Mucosa of rectum (tissue), 2 donors: ENCODE measurements around the gene LILRA6.
"Not testable (repeated sequence)": the region's sequence is repeated elsewhere in the genome, so short reads cannot be mapped to it uniquely, and the experiment has no call there.

Experiments
- H3K27ac ChIP-seq, 2 donors: one replicate each; pipeline ENCODE4 v1.7.0; 2013; ENCODE audit warnings: inconsistent platforms in 2 of 2, low read depth in 2 of 2, low read length in 2 of 2
- H3K27me3 ChIP-seq, 2 donors: one replicate each; pipeline ENCODE4 v1.7.0; 2013; ENCODE audit warnings: low read length in 2 of 2; ENCODE audit not compliant: control insufficient read depth in 2 of 2, insufficient read depth in 2 of 2
- H3K36me3 ChIP-seq, 2 donors: one replicate each; pipeline ENCODE4 v1.7.0; 2013; ENCODE audit warnings: low read length in 2 of 2; ENCODE audit not compliant: control insufficient read depth in 2 of 2, insufficient read depth in 2 of 2
- H3K4me1 ChIP-seq, 2 donors: one replicate each; pipeline ENCODE4 v1.7.0; 2013; ENCODE audit warnings: low read length in 2 of 2, mild to moderate bottlenecking in 1 of 2; ENCODE audit not compliant: control insufficient read depth in 2 of 2, insufficient read depth in 2 of 2
- H3K4me3 ChIP-seq, 2 donors: one replicate each; pipeline ENCODE4 v1.7.0; 2013; ENCODE audit warnings: low read length in 2 of 2
- H3K9ac ChIP-seq, 2 donors: one replicate each; pipeline ENCODE4 v1.7.0; 2013; ENCODE audit warnings: low read length in 2 of 2, low read depth in 1 of 2, mild to moderate bottlenecking in 1 of 2
- H3K9me3 ChIP-seq, 2 donors: one replicate each; pipeline ENCODE4 v1.7.0; 2013; ENCODE audit warnings: low read length in 2 of 2; ENCODE audit not compliant: control insufficient read depth in 2 of 2
- donor health status: healthy.
- donor health status: Normal muscosa, but diverticular disease.

Gene LILRA6

DNA sequence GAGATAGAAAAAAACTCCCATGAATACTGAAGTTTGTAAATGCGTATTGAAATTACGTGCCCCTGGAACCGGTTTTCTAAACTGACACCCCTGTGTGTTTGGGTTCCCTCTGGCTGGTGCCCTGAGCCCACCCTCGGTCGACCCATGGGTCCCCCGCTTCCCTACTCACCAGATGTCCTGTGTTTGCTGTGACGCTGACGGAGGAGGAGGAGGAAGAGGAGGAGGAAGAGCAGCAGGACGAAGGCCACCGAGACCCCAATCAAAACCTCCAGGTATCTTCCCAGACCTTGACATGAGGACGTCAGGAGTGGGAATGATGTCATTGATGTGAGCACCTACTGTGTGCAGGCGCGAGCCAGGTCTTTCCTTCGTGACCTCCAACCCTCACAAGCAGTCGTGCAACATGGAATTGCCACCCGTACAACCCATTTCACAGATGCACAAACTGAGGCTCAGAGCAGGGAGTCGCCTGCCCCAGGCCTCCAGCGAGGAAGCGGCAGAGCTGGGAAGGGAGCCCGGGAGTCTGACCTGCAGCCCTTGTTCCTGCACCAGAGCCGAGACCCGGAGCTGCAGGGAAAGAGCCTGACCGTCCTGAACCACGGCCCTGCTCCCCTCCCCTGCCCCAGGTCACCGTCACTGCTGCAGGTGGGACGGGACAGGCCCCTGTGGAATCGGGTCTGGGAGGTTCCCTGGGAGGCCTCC lies 23.5 kb downstream of the LILRA6 start:
- H3K9me3 ChIP-seq: no peaks in the 10 kb centered on the region
- no peak overlapping the region for H3K9ac ChIP-seq
- H3K27me3 ChIP-seq: no peaks in the 10 kb centered on the region
- H3K4me1 ChIP-seq: no peaks in the 10 kb centered on the region
- H3K36me3 ChIP-seq: no peaks in the 10 kb centered on the region
- H3K4me3 ChIP-seq: no peak overlapping the region
- H3K27ac ChIP-seq: no peak overlapping the region

DNA sequence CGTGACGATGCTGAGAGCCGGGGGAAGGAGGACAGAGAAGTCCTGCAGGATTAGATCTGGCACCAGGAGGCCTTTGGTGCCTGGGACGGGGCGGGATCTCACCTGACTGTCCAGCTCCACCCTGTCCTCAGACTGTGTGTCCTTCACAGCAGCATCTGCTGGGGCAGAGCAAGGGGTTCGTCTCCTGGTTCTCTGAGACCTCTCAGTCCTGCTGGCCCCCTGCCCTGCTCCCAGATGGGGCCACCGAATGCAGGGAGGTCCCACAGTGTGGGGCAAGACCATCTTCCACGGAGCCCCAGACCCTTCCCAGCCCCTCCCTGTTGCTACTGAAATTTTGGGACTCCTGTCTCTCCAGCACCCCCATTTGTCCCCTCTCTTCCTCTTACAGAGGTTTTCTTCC lies 24.3 kb downstream of the LILRA6 start:
- no peak overlapping the region for H3K9ac ChIP-seq
- H3K4me1 ChIP-seq: no peaks in the 10 kb centered on the region
- no peaks in the 10 kb centered on the region for H3K9me3 ChIP-seq
- H3K4me3 ChIP-seq: no peak overlapping the region
- H3K27ac ChIP-seq: no peak overlapping the region
- no peaks in the 10 kb centered on the region for H3K27me3 ChIP-seq
- H3K36me3 ChIP-seq: no peaks in the 10 kb centered on the region

DNA sequence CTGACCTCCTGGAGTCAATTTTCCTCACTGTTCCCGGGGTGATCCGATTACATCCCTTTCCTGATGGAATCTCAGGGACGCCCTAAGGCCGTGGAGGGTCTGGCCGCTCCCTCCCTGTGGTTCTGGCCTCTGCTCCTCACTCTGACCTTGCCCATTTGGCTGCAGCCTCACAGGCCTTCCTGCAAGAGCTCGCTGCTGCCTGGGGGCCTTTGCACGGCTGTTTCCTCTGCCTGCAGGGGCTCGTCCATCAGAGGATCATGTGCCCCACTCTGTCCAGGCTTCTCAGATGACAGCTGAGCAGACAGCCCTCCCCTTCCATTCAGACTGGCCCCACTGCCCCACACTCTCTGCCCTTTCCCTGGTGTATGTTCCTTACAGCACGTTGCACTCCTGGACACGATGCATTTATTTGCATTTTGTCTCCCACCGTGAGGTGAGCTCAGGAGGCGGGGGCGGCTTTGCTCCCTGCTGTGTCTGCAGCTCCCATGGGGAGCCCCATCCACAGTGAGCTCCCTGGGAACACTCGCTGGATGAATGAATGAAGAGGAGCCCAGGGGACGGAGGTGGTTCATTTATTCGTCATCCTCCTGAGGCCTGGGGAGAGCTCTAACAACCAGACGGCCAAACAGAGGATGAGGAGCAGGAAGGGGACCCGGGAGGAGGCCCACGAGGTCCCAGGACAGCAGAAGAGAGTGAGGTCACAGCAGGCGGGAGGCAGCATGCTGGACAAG lies 24.9 kb downstream of the LILRA6 start:
- H3K27ac ChIP-seq, H3K36me3 ChIP-seq, H3K9me3 ChIP-seq: not testable (repeated sequence)

DNA sequence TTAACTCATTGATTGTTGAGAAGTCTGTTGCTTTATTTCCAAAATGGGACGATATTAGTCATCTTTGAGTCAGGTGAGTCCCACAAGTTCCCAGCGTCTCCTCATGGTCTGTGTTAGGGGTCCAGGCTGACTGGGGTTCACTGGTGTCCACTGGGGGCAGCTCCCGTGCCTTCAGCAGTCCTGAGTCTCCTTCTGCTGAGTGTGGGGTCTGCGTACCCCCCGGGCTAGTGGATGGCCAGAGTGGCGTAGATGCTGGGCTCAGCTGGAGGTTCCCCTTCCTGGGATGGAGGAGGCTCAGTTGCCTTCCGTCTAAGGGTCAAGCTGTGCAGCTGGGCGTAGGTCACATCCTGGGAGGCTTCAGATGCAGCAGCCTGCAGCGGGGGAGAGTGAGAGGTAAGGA lies 25.7 kb downstream of the LILRA6 start:
- H3K36me3 ChIP-seq: no peaks in the 10 kb centered on the region
- no peaks in the 10 kb centered on the region for H3K27me3 ChIP-seq
- H3K4me1 ChIP-seq: no peaks in the 10 kb centered on the region
- H3K27ac ChIP-seq: no peak overlapping the region
- no peak overlapping the region for H3K4me3 ChIP-seq
- H3K9me3 ChIP-seq: no peaks in the 10 kb centered on the region
- no peak overlapping the region for H3K9ac ChIP-seq

More for the DNA sequence above, 24.9 kb downstream of the LILRA6 start:
- not testable (repeated sequence) for H3K4me1 ChIP-seq, H3K9ac ChIP-seq, H3K4me3 ChIP-seq, H3K27me3 ChIP-seq

DNA sequence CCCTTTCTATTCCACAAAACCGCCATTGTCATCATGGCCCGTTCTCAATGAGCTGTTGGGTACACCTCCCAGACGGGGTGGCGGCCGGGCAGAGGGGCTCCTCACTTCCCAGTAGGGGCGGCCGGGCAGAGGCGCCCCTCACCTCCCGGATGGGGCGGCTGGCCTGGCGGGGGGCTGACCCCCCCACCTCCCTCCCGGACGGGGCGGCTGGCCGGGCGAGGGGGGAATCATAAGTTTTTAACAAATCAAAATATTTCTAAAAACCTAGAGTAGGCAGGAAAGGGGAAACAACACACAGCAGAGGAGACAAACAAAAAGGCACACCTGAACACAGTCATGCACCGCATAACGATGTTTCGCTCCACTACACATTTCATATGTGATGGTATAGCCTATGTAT lies 27.9 kb downstream of the LILRA6 start:
- H3K9ac ChIP-seq, H3K36me3 ChIP-seq, H3K27ac ChIP-seq: not testable (repeated sequence)

DNA sequence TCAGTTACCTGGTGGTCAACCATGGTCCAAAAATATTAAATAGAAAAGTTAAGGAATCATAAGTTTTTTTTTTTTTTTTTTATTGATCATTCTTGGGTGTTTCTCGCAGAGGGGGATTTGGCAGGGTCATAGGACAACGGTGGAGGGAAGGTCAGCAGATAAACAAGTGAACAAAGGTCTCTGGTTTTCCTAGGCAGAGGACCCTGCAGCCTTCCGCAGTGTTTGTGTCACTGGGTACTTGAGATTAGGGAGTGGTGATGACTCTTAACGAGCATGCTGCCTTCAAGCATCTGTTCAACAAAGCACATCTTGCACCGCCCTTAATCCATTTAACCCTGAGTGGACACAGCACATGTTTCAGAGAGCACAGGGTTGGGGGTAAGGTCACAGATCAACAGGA lies 28.4 kb downstream of the LILRA6 start:
- not testable (repeated sequence) for H3K9me3 ChIP-seq, H3K27ac ChIP-seq, H3K4me3 ChIP-seq, H3K9ac ChIP-seq, H3K36me3 ChIP-seq, H3K27me3 ChIP-seq
- peaks cover 20 to 22% of the 10 kb centered on the region in 2 donors for H3K4me1 ChIP-seq

More for the DNA sequence above, 27.9 kb downstream of the LILRA6 start:
- H3K9me3 ChIP-seq, H3K27me3 ChIP-seq, H3K4me3 ChIP-seq: not testable (repeated sequence)
- H3K4me1 ChIP-seq: peaks cover 15 to 17% of the 10 kb centered on the region in 2 donors

- Histone ChIP-seq H3K27me3 (no peaks in the 10 kb centered on the region), H3K9me3 (no peaks in the 10 kb centered on the region), H3K9ac (peak overlapping the region; percentile 44 to 47), H3K4me1 (peaks cover 33 to 50% of the 10 kb centered on the region in 2 donors), H3K4me3 (peak overlapping the region in 1 of 2 donors; percentile 53), H3K27ac (peak overlapping the region; percentile 82 to 87), H3K36me3 (peaks cover 15 to 21% of the 10 kb centered on the region in 2 donors)
Observed at GRCh38 chr19:54211235-54211634, 31.4 kb downstream of the LILRA6 start.

- H3K27ac ChIP-seq: peak overlapping the region; percentile 82 to 87
- H3K9ac ChIP-seq: peak overlapping the region; percentile 58 to 69
- peak overlapping the region in 1 of 2 donors; percentile 53 for H3K4me3 ChIP-seq
- peaks cover 24 to 34% of the 10 kb centered on the region in 2 donors for H3K36me3 ChIP-seq
- peaks cover 36 to 59% of the 10 kb centered on the region in 2 donors for H3K4me1 ChIP-seq
- no peaks in the 10 kb centered on the region for H3K9me3 ChIP-seq
- H3K27me3 ChIP-seq: no peaks in the 10 kb centered on the region
Observed at GRCh38 chr19:54209811-54210494, 32.6 kb downstream of the LILRA6 start.

DNA sequence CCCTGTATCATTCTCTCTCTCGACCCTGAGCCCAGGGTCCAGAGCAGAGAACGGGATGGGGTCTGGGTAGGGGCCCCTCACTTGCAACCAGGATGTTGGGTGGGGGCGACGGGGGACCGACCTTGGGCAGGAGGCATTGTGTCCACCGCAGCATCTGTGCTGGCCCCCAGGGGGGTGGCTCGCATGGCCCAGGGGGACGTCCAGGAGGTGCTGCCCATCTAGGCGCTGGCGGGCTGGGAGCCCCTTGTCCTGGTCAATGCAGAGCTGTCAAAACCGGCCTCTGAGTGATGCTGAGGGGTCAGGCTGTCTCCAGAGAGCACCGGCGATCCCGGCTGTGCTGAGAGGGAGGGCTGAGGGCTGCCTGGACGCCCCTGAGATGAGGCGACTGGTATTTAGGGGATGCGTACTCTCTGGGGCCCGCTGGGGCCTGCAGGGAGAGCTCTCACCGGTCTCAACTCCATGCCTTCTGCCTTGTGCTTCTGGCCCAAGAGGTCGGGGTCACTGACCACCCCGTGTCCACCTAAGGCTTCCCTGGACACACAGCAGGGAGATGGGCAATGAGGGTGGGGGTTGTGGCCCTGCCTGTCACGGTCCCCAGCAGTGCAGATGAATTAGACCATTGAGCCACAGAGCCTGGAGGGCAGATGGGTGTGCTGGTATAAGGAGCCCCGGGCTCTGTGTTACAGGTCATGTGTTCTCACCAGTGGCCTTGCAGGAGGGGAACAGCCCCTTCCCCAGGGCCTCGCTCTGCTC lies 33.4 kb downstream of the LILRA6 start:
- no peaks in the 10 kb centered on the region for H3K27me3 ChIP-seq
- H3K9ac ChIP-seq: peak overlapping the region; percentile 49 to 69
- H3K9me3 ChIP-seq: no peaks in the 10 kb centered on the region
- H3K27ac ChIP-seq: peak overlapping the region; percentile 82 to 87
- H3K36me3 ChIP-seq: peaks cover 26 to 41% of the 10 kb centered on the region in 2 donors
- H3K4me3 ChIP-seq: peak overlapping the region in 1 of 2 donors; percentile 24
- H3K4me1 ChIP-seq: peaks cover 36 to 61% of the 10 kb centered on the region in 2 donors
